IMR-90 (cell line): ENCODE results near the gene SRR. TPM values are rescaled to one million over a fixed set of nuclear protein-coding genes. Genes with fewer than 3 reads are reported as not detected.
"Not testable (repeated sequence)": the region's sequence is repeated elsewhere in the genome, so short reads cannot be mapped to it uniquely, and the experiment has no call there.

Experiments
- ATAC-seq: fragments of 200-7000 bp; cut with Tn5 transposase; 2 replicates; pipeline ENCODE4 v1.9.1; 2020; ENCODE audit warnings: low read depth, mild to moderate bottlenecking, moderate library complexity
- BruUV-seq: library from RNA; stranded (reverse); fragments of 400-500 nt; replicated peaks from 2 replicates; lab custom pipeline; 2021; lab: Mats Ljungman, UMichigan
- CTCF ChIA-PET: fragments of 300-600 bp; formaldehyde crosslinking; extraction: SDS; loops from one replicate; lab custom pipeline; 2021; ENCODE audit warnings: antibody characterized with exemption; lab: Yijun Ruan, JAX
- POLR2A ChIA-PET: fragments of 300-600 bp; sonication (Branson Sonifier 250); formaldehyde crosslinking; loops from one replicate; lab custom pipeline; 2022; ENCODE audit warnings: antibody characterized with exemption; ENCODE audit not compliant: unreplicated experiment; lab: Charles Lee
- DNase-seq: peaks from one replicate; pipeline ENCODE4 v3.0.0; 2013
- H2AFZ ChIP-seq: replicated peaks from 2 replicates; pipeline ENCODE3; 2013; ENCODE audit warnings: low read length, mild to moderate bottlenecking; ENCODE audit not compliant: poor library complexity
- H2AK5ac ChIP-seq: 2 replicates; pipeline ENCODE4 v1.6.1; 2013; ENCODE audit warnings: low read depth, low read length, inconsistent platforms
- H2AK9ac ChIP-seq: replicated peaks from 2 replicates; pipeline ENCODE3; 2013; ENCODE audit warnings: mild to moderate bottlenecking, low read depth, low read length, moderate library complexity; ENCODE audit not compliant: poor library complexity
- H2BK120ac ChIP-seq: 2 replicates; pipeline ENCODE4 v1.6.1; 2013; ENCODE audit warnings: low read depth, low read length, inconsistent platforms
- H2BK15ac ChIP-seq: 3 replicates; pipeline ENCODE4 v1.6.1; 2013; ENCODE audit warnings: low read depth, low read length, inconsistent platforms
- H2BK20ac ChIP-seq: 2 replicates; pipeline ENCODE4 v1.6.1; 2013; ENCODE audit warnings: low read depth, mild to moderate bottlenecking, inconsistent platforms, low read length, moderate library complexity
- H2BK5ac ChIP-seq: 2 replicates; pipeline ENCODE4 v1.6.1; 2013; ENCODE audit warnings: mild to moderate bottlenecking, low read depth, low read length, inconsistent platforms; ENCODE audit not compliant: poor library complexity, severe bottlenecking
- H3K14ac ChIP-seq: replicated peaks from 2 replicates; pipeline ENCODE4 v1.6.1; 2013; ENCODE audit warnings: low read depth, low read length, inconsistent platforms
- H3K18ac ChIP-seq: 2 replicates; pipeline ENCODE4 v1.6.1; 2013; ENCODE audit warnings: low read depth, low read length, control low read depth
- H3K23ac ChIP-seq: 2 replicates; pipeline ENCODE4 v1.6.1; 2013; ENCODE audit warnings: low read depth, low read length, inconsistent platforms
- H3K27ac ChIP-seq: 2 replicates; pipeline ENCODE4 v1.5.1; 2013; ENCODE audit warnings: mild to moderate bottlenecking, control low read depth, low read length; ENCODE audit not compliant: insufficient read depth
- H3K27me3 ChIP-seq: 2 replicates; pipeline ENCODE4 v1.6.1; 2013; ENCODE audit warnings: low read length; ENCODE audit not compliant: control insufficient read depth, insufficient read depth
- H3K36me3 ChIP-seq: 2 replicates; pipeline ENCODE4 v1.6.1; 2013; ENCODE audit warnings: low read length, mixed read lengths; ENCODE audit not compliant: control insufficient read depth, insufficient read depth
- H3K4ac ChIP-seq: 2 replicates; pipeline ENCODE4 v1.6.1; 2013; ENCODE audit warnings: low read depth, low read length, inconsistent platforms
- H3K4me1 ChIP-seq: 2 replicates; pipeline ENCODE4 v1.6.1; 2013; ENCODE audit warnings: low read length, mixed read lengths; ENCODE audit not compliant: control insufficient read depth, insufficient read depth
- H3K4me2 ChIP-seq: 2 replicates; pipeline ENCODE4 v1.6.1; 2013; ENCODE audit warnings: low read depth, mild to moderate bottlenecking, control low read depth, low read length, moderate library complexity
- H3K4me3 ChIP-seq: 2 replicates; pipeline ENCODE4 v1.5.1; 2013; ENCODE audit warnings: low read depth, mild to moderate bottlenecking, control low read depth, low read length, moderate library complexity; ENCODE audit not compliant: insufficient read depth
- H3K56ac ChIP-seq: 2 replicates; pipeline ENCODE4 v1.6.1; 2013; ENCODE audit warnings: low read length, inconsistent platforms; ENCODE audit not compliant: insufficient read depth; ENCODE audit errors: extremely low read depth
- H3K79me1 ChIP-seq, 2 experiments: 2 replicates each; pipeline ENCODE4 v1.6.1; 2013; ENCODE audit warnings: low read length in 2 of 2, inconsistent platforms in 1 of 2, low read depth in 1 of 2
- H3K9ac ChIP-seq: 2 replicates; pipeline ENCODE4 v1.6.1; 2013; ENCODE audit warnings: low read depth, low read length, control low read depth
- H3K9me1 ChIP-seq: 2 replicates; pipeline ENCODE4 v1.6.1; 2013; ENCODE audit warnings: low read length, inconsistent platforms; ENCODE audit not compliant: insufficient read depth
- H3K9me3 ChIP-seq: 2 replicates; pipeline ENCODE4 v1.6.1; 2013; ENCODE audit warnings: low read length; ENCODE audit not compliant: control insufficient read depth, insufficient read depth
- H4K20me1 ChIP-seq: 2 replicates; pipeline ENCODE4 v1.6.1; 2013; ENCODE audit warnings: low read length, inconsistent platforms; ENCODE audit not compliant: insufficient read depth
- H4K5ac ChIP-seq: 2 replicates; pipeline ENCODE4 v1.6.1; 2013; ENCODE audit warnings: mild to moderate bottlenecking, low read depth, low read length, control low read depth
- H4K8ac ChIP-seq, 2 experiments: 2 replicates each; pipeline ENCODE4 v1.6.1; 2013; ENCODE audit warnings: low read depth in 2 of 2, low read length in 2 of 2, control low read depth in 1 of 2, inconsistent platforms in 1 of 2
- H4K91ac ChIP-seq: 2 replicates; pipeline ENCODE4 v1.6.1; 2013; ENCODE audit warnings: low read depth, low read length, inconsistent platforms; ENCODE audit not compliant: insufficient read depth
- WGBS, 2 experiments: methylation state at CpG; one replicate each; pipeline versions ENCODE4 v1.1.5 to v1.1.7; 2013; ENCODE audit warnings: missing lambda C conversion rate in 2 of 2; ENCODE audit not compliant: insufficient read length in 1 of 2; ENCODE audit errors: extremely low coverage in 2 of 2; 5-methylcytosine and 5-hydroxymethylcytosine counted together
- dilution Hi-C: fragments of 300-500 bp; cut with HindIII; formaldehyde crosslinking; loops from one replicate; pipeline ENCODE4 v1.14.3; 2018; ENCODE audit warnings: low sequenced_read_pairs; ENCODE audit not compliant: unreplicated experiment
- in situ Hi-C: fragments of 300-500 bp; cut with MboI; formaldehyde crosslinking; loops from 3 replicates; pipeline ENCODE4 v1.14.3; 2019; ENCODE audit warnings: low sequenced_read_pairs, inconsistent platforms, mixed read lengths
- intact Hi-C: fragments of 100-400 bp; cut with micrococcal nuclease; formaldehyde crosslinking; loops from 2 replicates; pipeline ENCODE4 v1.10.0; 2022
- polyA plus RNA-seq, 3 experiments: library from polyadenylated mRNA; depleted of rRNA; stranded (reverse); fragments of >200 nt; gene quantifications; 2 replicates each; pipeline ENCODE4 v1.2.3, GENCODE V29; 2012; ENCODE audit warnings: low replicate concordance in 1 of 3
- total RNA-seq: library from RNA; depleted of rRNA; stranded (reverse); fragments of >200 nt; gene quantifications from 2 replicates; pipeline ENCODE4 v1.2.3, GENCODE V29; 2012

Gene SRR
- total and polyA plus RNA-seq, 2 of the 4 experiments (the other 2 are of a cell fraction), result 14.5 to 52.7 TPM

GRCh38 chr17:2316916-2317205 lies 13.1 kb downstream of the SRR start:
- H4K20me1 ChIP-seq, H3K4ac ChIP-seq, H4K5ac ChIP-seq, H3K9ac ChIP-seq, POLR2A ChIA-PET, H3K27ac ChIP-seq, dilution Hi-C loops, H3K4me3 ChIP-seq, H4K8ac ChIP-seq, H3K14ac ChIP-seq, H2AFZ ChIP-seq, in situ Hi-C loops, H3K9me1 ChIP-seq, intact Hi-C loops, H3K18ac ChIP-seq, H4K91ac ChIP-seq, H3K27me3 ChIP-seq, H3K4me2 ChIP-seq, CTCF ChIA-PET, H2AK5ac ChIP-seq, H2BK20ac ChIP-seq, H3K9me3 ChIP-seq, H2BK15ac ChIP-seq, H3K4me1 ChIP-seq, DNase-seq, BruUV-seq, H2BK5ac ChIP-seq, H3K23ac ChIP-seq, H3K79me1 ChIP-seq, H2BK120ac ChIP-seq, ATAC-seq, H2AK9ac ChIP-seq, H3K56ac ChIP-seq: not testable (repeated sequence)
- peaks cover 11% of the 10 kb centered on the region for H3K36me3 ChIP-seq
- no CpG with 5 or more reads among the region's 7 CpGs for WGBS, 2 experiments
